Measurements from ENCODE around the gene BYSL.

DNA sequence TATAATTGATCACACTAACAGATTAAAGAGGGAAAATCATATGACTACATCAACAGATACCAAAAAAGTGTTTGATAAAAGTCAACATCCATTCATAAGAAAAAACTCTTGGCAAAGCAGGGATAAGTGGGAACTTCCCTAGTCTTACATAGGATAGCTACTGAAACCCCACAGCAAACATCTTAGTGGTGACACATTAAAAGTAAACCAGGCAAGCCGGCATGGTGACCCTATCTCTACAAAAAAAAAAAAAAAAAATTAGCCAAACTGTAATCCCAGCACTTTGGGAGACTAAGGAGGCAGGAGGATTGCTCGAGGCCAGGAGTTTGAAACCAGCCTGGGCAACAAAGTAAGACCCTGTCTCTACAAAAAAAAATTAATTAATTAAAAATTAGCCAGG is 34.1 kb downstream of the BYSL start:
- TF ChIP-seq ATF2 (CRISPR knock-in tag; IDR thresholded peaks at IDR 0.05; ENCODE audit: borderline replicate concordance, low read depth) (no peak), IRF2 (CRISPR knock-in tag; IDR thresholded peaks at IDR 0.05; ENCODE audit: borderline replicate concordance, low read depth) (no peak), NR3C1 (CRISPR knock-in tag; conservative IDR thresholded peaks at IDR 0.05; ENCODE audit: low read depth) (no peak), ARID4B (CRISPR knock-in tag; IDR thresholded peaks at IDR 0.05; ENCODE audit: borderline replicate concordance) (no peak), CREM (CRISPR knock-in tag; IDR thresholded peaks at IDR 0.05) (no peak), CTCF (IDR thresholded peaks at IDR 0.05) (no peak), ZNF121 (CRISPR knock-in tag; IDR thresholded peaks at IDR 0.05) (no peak), ZBTB21 (CRISPR knock-in tag; IDR thresholded peaks at IDR 0.05; ENCODE audit: borderline replicate concordance) (no peak), NR2C2 (CRISPR knock-in tag; IDR thresholded peaks at IDR 0.05) (no peak)
- TF ChIP-seq, protein P1, sequence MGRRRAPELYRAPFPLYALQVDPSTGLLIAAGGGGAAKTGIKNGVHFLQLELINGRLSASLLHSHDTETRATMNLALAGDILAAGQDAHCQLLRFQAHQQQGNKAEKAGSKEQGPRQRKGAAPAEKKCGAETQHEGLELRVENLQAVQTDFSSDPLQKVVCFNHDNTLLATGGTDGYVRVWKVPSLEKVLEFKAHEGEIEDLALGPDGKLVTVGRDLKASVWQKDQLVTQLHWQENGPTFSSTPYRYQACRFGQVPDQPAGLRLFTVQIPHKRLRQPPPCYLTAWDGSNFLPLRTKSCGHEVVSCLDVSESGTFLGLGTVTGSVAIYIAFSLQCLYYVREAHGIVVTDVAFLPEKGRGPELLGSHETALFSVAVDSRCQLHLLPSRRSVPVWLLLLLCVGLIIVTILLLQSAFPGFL (CRISPR knock-in tag; IDR thresholded peaks at IDR 0.05; ENCODE audit: borderline replicate concordance) = no peak
- TF ChIP-seq, protein P2, sequence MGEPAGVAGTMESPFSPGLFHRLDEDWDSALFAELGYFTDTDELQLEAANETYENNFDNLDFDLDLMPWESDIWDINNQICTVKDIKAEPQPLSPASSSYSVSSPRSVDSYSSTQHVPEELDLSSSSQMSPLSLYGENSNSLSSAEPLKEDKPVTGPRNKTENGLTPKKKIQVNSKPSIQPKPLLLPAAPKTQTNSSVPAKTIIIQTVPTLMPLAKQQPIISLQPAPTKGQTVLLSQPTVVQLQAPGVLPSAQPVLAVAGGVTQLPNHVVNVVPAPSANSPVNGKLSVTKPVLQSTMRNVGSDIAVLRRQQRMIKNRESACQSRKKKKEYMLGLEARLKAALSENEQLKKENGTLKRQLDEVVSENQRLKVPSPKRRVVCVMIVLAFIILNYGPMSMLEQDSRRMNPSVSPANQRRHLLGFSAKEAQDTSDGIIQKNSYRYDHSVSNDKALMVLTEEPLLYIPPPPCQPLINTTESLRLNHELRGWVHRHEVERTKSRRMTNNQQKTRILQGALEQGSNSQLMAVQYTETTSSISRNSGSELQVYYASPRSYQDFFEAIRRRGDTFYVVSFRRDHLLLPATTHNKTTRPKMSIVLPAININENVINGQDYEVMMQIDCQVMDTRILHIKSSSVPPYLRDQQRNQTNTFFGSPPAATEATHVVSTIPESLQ (CRISPR knock-in tag; IDR thresholded peaks at IDR 0.05) = no peak
